Transverse colon (tissue), 4 donors: ENCODE results near the gene MBNL2. TPM values are rescaled to one million over a fixed set of nuclear protein-coding genes. Genes with fewer than 3 reads are reported as not detected.

Experiments
- DNase-seq: peaks from one replicate; pipeline ENCODE4 v3.0.0-alpha.2; 2019
- H3K27ac ChIP-seq, 4 donors: fragments of 200-600 bp; sonication (generic); 2 replicates each; pipeline ENCODE4 v1.5.1; 2016 to 2018; ENCODE audit warnings: inconsistent platforms in 4 of 4
- H3K27me3 ChIP-seq: fragments of 200-600 bp; sonication (generic); 2 replicates; pipeline ENCODE4 v1.5.1; 2017; ENCODE audit warnings: inconsistent platforms
- H3K36me3 ChIP-seq, 4 donors: fragments of 200-600 bp; sonication (generic); 2 replicates each; pipeline ENCODE4 v1.5.1; 2017 to 2019; ENCODE audit warnings: inconsistent platforms in 4 of 4
- H3K4me1 ChIP-seq, 4 donors: fragments of 200-600 bp; sonication (generic); 2 replicates each; pipeline ENCODE4 v1.5.1; 2017 to 2020; ENCODE audit warnings: inconsistent platforms in 4 of 4
- H3K4me3 ChIP-seq, 4 donors: fragments of 200-600 bp; sonication (generic); 1 replicate in 1 of 4; 2 replicates in 3 of 4; pipeline versions ENCODE4 v1.5.1 to v1.6.1; 2017 to 2019; ENCODE audit warnings: inconsistent platforms in 4 of 4
- H3K9me3 ChIP-seq, 2 donors: fragments of 200-600 bp; sonication (generic); 2 replicates each; pipeline ENCODE4 v1.5.1; 2017 to 2019; ENCODE audit warnings: inconsistent platforms in 2 of 2
- CTCF ChIP-seq, 5 experiments: fragments of 200-600 bp in 3 of 5; fragments of 450-650 bp in 2 of 5; sonication (generic) in 3 of 5; IDR thresholded peaks; 1 replicate in 2 of 5; 2 replicates in 3 of 5; pipeline ENCODE4 v1.5.1; 2016 to 2017; ENCODE audit warnings: antibody characterized with exemption in 5 of 5, inconsistent platforms in 3 of 5, mild to moderate bottlenecking in 2 of 5, moderate library complexity in 1 of 5
- EP300 ChIP-seq: sonication (generic); formaldehyde crosslinking; IDR thresholded peaks from one replicate; pipeline ENCODE4 v1.6.1; 2017; ENCODE audit warnings: antibody characterized with exemption, low read depth
- POLR2A ChIP-seq: fragments of 450-650 bp; IDR thresholded peaks from one replicate; pipeline ENCODE4 v1.6.1; 2016; ENCODE audit warnings: antibody characterized with exemption, mild to moderate bottlenecking, moderate library complexity
- POLR2AphosphoS5 ChIP-seq, 3 donors: sonication (generic); formaldehyde crosslinking; IDR thresholded peaks; one replicate each; pipeline ENCODE4 v1.6.1; 2016; ENCODE audit warnings: antibody characterized with exemption in 3 of 3
- WGBS, 2 donors: methylation state at CpG; one replicate each; pipeline ENCODE4 v1.1.5; 2018; ENCODE audit warnings: low coverage in 1 of 2; 5-methylcytosine and 5-hydroxymethylcytosine counted together
- in situ Hi-C, 4 donors: fragments of 200-750 bp; cut with MboI; loops; one replicate each; pipeline versions ENCODE4 v1.15.0 to v1.15.1; 2017; ENCODE audit warnings: low sequenced_read_pairs in 3 of 4, low pct_ligation_motif_present in 1 of 4, low pct_unique_long_range_greater_than_20kb in 1 of 4
- intact Hi-C: fragments of 100-400 bp; cut with DNase I; formaldehyde crosslinking; loops from one replicate; pipeline ENCODE4 v1.15.1; 2023; ENCODE audit warnings: low total_unique reads
- total RNA-seq, 4 donors: library from RNA; depleted of rRNA; stranded (reverse); fragments of >200 nt; gene quantifications; one replicate each; pipeline ENCODE4 v1.1.0, GENCODE V29; 2016

MBNL2 gene
- total RNA-seq, 4 donors from 2014 or later, result 26.9 to 53.7 (median 46.1) TPM

GRCh38 chr13:97215325-97215724 is 6.8 kb upstream of the MBNL2 start:
- Histone ChIP-seq H3K4me1 (peaks cover 0 to under 1% (median 0%) of the 10 kb centered on the region in 4 donors), H3K27ac (no peak overlapping the region), H3K9me3 (no peaks in the 10 kb centered on the region), H3K4me3 (no peak overlapping the region), H3K27me3 (no peaks in the 10 kb centered on the region), H3K36me3 (no peaks in the 10 kb centered on the region)
- WGBS, 2 donors, result 71 to 83% methylated on average over 2 of the region's 2 CpGs
- no peak for DNase-seq
- TF ChIP-seq POLR2AphosphoS5 (IDR thresholded peaks at IDR 0.05) (no peak), POLR2A (no peak)
- in situ Hi-C loops, result loop anchor here in 2 of 4 donors (10.0 to 25.0 kb wide), 4 partner anchors 91 to 203 kb away; no protein-coding TSS in a partner anchor
- intact Hi-C loops, result loop anchor here (5.0 kb wide), 1 partner anchor 132 kb away; no protein-coding TSS in a partner anchor

- TF ChIP-seq EP300, result no peak
- TF ChIP-seq POLR2AphosphoS5 (IDR thresholded peaks at IDR 0.05), result no peak
- TF ChIP-seq POLR2A, result no peak
- TF ChIP-seq CTCF (IDR thresholded peaks at IDR 0.05), result no peak
- Histone ChIP-seq H3K27ac (no peak overlapping the region), H3K36me3 (no peaks in the 10 kb centered on the region), H3K9me3 (no peaks in the 10 kb centered on the region), H3K4me1 (peaks cover 0 to 12% (median 11%) of the 10 kb centered on the region in 4 donors), H3K27me3 (no peaks in the 10 kb centered on the region), H3K4me3 (no peak overlapping the region)
- in situ Hi-C loops (loop anchor here in 2 of 4 donors (10.0 to 25.0 kb wide), 4 partner anchors 94 to 207 kb away; no protein-coding TSS in a partner anchor), intact Hi-C loops (loop anchor here (5.0 kb wide), 1 partner anchor 128 kb away; no protein-coding TSS in a partner anchor)
- DNase-seq, result no peak
- WGBS, 2 donors, result 84% methylated on average over 2 of the region's 2 CpGs; no CpG with 5 or more reads in 1 of the 2 donors
Measured at GRCh38 chr13:97219226-97219625, 2.9 kb upstream of the MBNL2 start.

- TF ChIP-seq POLR2AphosphoS5 (IDR thresholded peaks at IDR 0.05) (no peak), EP300 (no peak), CTCF (IDR thresholded peaks at IDR 0.05) (no peak), POLR2A (no peak)
- intact Hi-C loops, result loop anchor here (5.0 kb wide), 2 partner anchors 103 to 117 kb away; no protein-coding TSS in a partner anchor
- peaks cover 0 to 23% (median 19%) of the 10 kb centered on the region in 4 donors for H3K4me1 ChIP-seq
- no peak for DNase-seq
- no peak overlapping the region for H3K4me3 ChIP-seq
- H3K27me3 ChIP-seq, result no peaks in the 10 kb centered on the region
- H3K36me3 ChIP-seq, result no peaks in the 10 kb centered on the region
- in situ Hi-C loops, result loop anchor here in 3 of 4 donors (10.0 to 25.0 kb wide), 4 partner anchors 108 to 214 kb away; partner anchors contain the start of gene RAP2A (in 1 of the 3)
- H3K9me3 ChIP-seq, result no peaks in the 10 kb centered on the region
- peak overlapping the region in 3 of 4 donors; percentile 10 to 96 (median 90) for H3K27ac ChIP-seq
- WGBS, 2 donors, result 33 to 48% methylated on average over 1 to 3 of the region's 3 CpGs
Measured at GRCh38 chr13:97220151-97220900, 1.8 kb upstream of the MBNL2 start.

GRCh38 chr13:97221046-97221445 is 1.1 kb upstream of the MBNL2 start:
- H3K36me3 ChIP-seq, result no peaks in the 10 kb centered on the region
- intact Hi-C loops (loop anchor here (5.0 kb wide), 2 partner anchors 104 to 116 kb away; no protein-coding TSS in a partner anchor), in situ Hi-C loops (loop anchor here in 3 of 4 donors (10.0 to 25.0 kb wide), 4 partner anchors 109 to 214 kb away; partner anchors contain the start of gene RAP2A (in 1 of the 3))
- no peak overlapping the region for H3K4me3 ChIP-seq
- 47 to 63% methylated on average over 2 of the region's 2 CpGs for WGBS, 2 donors
- DNase-seq, result no peak
- no peaks in the 10 kb centered on the region for H3K9me3 ChIP-seq
- no peak for TF ChIP-seq CTCF (IDR thresholded peaks at IDR 0.05)
- no peak for TF ChIP-seq POLR2A
- TF ChIP-seq EP300, result no peak
- no peak for TF ChIP-seq POLR2AphosphoS5 (IDR thresholded peaks at IDR 0.05)
- peak overlapping the region; percentile 90 to 96 (median 90) for H3K27ac ChIP-seq
- peaks cover 3 to 30% (median 26%) of the 10 kb centered on the region in 4 donors for H3K4me1 ChIP-seq
- H3K27me3 ChIP-seq, result no peaks in the 10 kb centered on the region
